Kidney (tissue), 14 donors: ENCODE measurements around the gene HOXA4. TPM values are rescaled to one million over a fixed set of nuclear protein-coding genes. Genes with fewer than 3 reads are reported as not detected.

ENCODE experiments used
- DNase-seq, 5 donors: peaks; one replicate each; pipeline ENCODE4 v3.0.0-alpha.2; 2013 to 2020
- FAIRE-seq: peaks from 2 replicates; lab custom pipeline; 2012; peaks lifted over from hg19 to GRCh38; lab: Jason Lieb, UNC
- H3K27ac ChIP-seq, 2 donors: one replicate each; pipeline ENCODE4 v1.7.0; 2013; ENCODE audit warnings: low read depth in 2 of 2, low read length in 2 of 2, inconsistent platforms in 1 of 2
- H3K27me3 ChIP-seq: one replicate; pipeline ENCODE4 v1.7.1; 2013; ENCODE audit warnings: low read length, inconsistent platforms; ENCODE audit not compliant: control insufficient read depth, insufficient read depth
- H3K36me3 ChIP-seq, 3 donors: one replicate each; pipeline versions ENCODE4 v1.7.0 to v1.7.1; 2013; ENCODE audit warnings: low read length in 3 of 3, control low read depth in 1 of 3, inconsistent platforms in 1 of 3; ENCODE audit not compliant: insufficient read depth in 3 of 3, control insufficient read depth in 2 of 3
- H3K4me1 ChIP-seq, 3 donors: one replicate each; pipeline versions ENCODE4 v1.7.0 to v1.7.1; 2013; ENCODE audit warnings: low read length in 3 of 3, inconsistent platforms in 1 of 3, low read depth in 1 of 3; ENCODE audit not compliant: control insufficient read depth in 2 of 3, insufficient read depth in 2 of 3
- H3K4me3 ChIP-seq, 3 donors: one replicate each; pipeline versions ENCODE4 v1.7.0 to v1.8.1; 2013; ENCODE audit warnings: low read length in 3 of 3, control low read depth in 1 of 3, inconsistent platforms in 1 of 3
- H3K9ac ChIP-seq, 3 donors: one replicate each; pipeline versions ENCODE4 v1.7.0 to v1.7.1; 2013; ENCODE audit warnings: low read length in 3 of 3, control low read depth in 1 of 3, inconsistent platforms in 1 of 3
- H3K9me3 ChIP-seq, 3 donors: one replicate each; pipeline versions ENCODE4 v1.7.0 to v1.7.1; 2013; ENCODE audit warnings: low read length in 3 of 3, control low read depth in 1 of 3, inconsistent platforms in 1 of 3; ENCODE audit not compliant: control insufficient read depth in 2 of 3, insufficient read depth in 1 of 3
- intact Hi-C: fragments of 100-400 bp; cut with DNase I; formaldehyde crosslinking; loops from one replicate; pipeline ENCODE4 v1.11.1; 2022
- polyA plus RNA-seq: library from polyadenylated mRNA; stranded (reverse); fragments of 350-450 nt; fragmentation: Illumina TruSeq; extraction: RNeasy Lipid Tissue Mini Kit (QIAGEN cat#74804); gene quantifications from one replicate; pipeline ENCODE4 v1.2.3, GENCODE V29; 2014; ENCODE audit warnings: low read depth, low replicate concordance; ENCODE audit not compliant: insufficient read depth
- total RNA-seq: library from RNA; stranded (reverse); fragmentation: NEBNext Ultra II Directional; extraction: Animal tissue kit (Norgen Biotek cat#: 25700); gene quantifications from one replicate; pipeline ENCODE4 v1.2.1, GENCODE V29; 2021
- TF ChIP-seq, protein P1 (sequence below): IDR thresholded peaks from 3 replicates; pipeline ENCODE4 v1.5.1; 2012; ENCODE audit warnings: mild to moderate bottlenecking, moderate library complexity, borderline replicate concordance; ENCODE audit not compliant: insufficient read depth; ENCODE audit errors: extremely low read depth
- donor health status: control.
- donor health status: control.
- donor health status: control.
- donor health status: control.
- donor health status: control.
- donor health status: DM: yes; HTN: yes; CAD: no.
- donor health status: Normal renal cell carcinoma (clear cell type).

HOXA4 gene
- total and polyA plus RNA-seq, 2 donors from 2014 or later: 11.2 to 13.0 TPM

- H3K27ac ChIP-seq: peak overlapping the region; percentile 84 to 90
- intact Hi-C loops: loop anchor here (10.0 kb wide), 1 partner anchor 1318 kb away; no protein-coding TSS in a partner anchor
- DNase-seq: peak; percentile 89 to 98 (median 91)
- no peak for FAIRE-seq
- no peaks in the 10 kb centered on the region for H3K27me3 ChIP-seq
- no peaks in the 10 kb centered on the region for H3K36me3 ChIP-seq
- no peaks in the 10 kb centered on the region for H3K4me1 ChIP-seq
- H3K4me3 ChIP-seq: peak overlapping the region; percentile 62 to 86 (median 78)
- H3K9ac ChIP-seq: peak overlapping the region; percentile 29 to 95 (median 72)
- TF ChIP-seq, protein P1, sequence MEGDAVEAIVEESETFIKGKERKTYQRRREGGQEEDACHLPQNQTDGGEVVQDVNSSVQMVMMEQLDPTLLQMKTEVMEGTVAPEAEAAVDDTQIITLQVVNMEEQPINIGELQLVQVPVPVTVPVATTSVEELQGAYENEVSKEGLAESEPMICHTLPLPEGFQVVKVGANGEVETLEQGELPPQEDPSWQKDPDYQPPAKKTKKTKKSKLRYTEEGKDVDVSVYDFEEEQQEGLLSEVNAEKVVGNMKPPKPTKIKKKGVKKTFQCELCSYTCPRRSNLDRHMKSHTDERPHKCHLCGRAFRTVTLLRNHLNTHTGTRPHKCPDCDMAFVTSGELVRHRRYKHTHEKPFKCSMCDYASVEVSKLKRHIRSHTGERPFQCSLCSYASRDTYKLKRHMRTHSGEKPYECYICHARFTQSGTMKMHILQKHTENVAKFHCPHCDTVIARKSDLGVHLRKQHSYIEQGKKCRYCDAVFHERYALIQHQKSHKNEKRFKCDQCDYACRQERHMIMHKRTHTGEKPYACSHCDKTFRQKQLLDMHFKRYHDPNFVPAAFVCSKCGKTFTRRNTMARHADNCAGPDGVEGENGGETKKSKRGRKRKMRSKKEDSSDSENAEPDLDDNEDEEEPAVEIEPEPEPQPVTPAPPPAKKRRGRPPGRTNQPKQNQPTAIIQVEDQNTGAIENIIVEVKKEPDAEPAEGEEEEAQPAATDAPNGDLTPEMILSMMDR: no peak
- no peaks in the 10 kb centered on the region for H3K9me3 ChIP-seq
Observed at GRCh38 chr7:27172823-27173510, 42.4 kb upstream of the HOXA4 start.

DNA sequence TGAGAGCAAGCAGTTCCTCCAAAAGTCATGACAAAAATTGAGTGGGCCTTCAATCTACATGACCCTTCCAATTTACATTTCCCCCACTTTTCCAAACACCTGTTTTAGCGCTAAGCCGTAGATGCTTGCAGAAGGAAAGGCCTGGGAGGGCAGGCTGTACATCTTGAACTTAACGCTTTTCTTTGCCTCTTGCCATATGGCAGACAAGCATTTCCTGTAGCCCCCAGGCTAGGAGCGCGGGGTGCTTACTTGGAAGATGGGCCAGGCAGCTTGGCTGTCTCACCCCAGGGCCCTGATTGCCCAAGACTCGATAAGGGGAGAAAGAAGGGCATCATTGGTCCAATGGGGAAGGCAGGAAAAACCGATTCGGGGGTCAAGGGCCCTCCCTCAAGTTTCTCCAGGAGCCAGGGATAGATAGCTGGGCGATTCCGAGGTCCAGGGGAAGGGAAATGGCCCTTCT, 41.8 kb upstream of the HOXA4 start:
- Histone ChIP-seq H3K4me3 (peak overlapping the region; percentile 62 to 86 (median 78)), H3K27me3 (no peaks in the 10 kb centered on the region), H3K4me1 (no peaks in the 10 kb centered on the region), H3K36me3 (no peaks in the 10 kb centered on the region), H3K9me3 (no peaks in the 10 kb centered on the region), H3K27ac (peak overlapping the region; percentile 84 to 90), H3K9ac (peak overlapping the region; percentile 12 to 95 (median 72))
- DNase-seq: peak in 1 of 5 donors; percentile 80
- no peak for FAIRE-seq
- TF ChIP-seq, protein P1: no peak
- intact Hi-C loops: loop anchor here (10.0 kb wide), 1 partner anchor 1318 kb away; no protein-coding TSS in a partner anchor

DNA sequence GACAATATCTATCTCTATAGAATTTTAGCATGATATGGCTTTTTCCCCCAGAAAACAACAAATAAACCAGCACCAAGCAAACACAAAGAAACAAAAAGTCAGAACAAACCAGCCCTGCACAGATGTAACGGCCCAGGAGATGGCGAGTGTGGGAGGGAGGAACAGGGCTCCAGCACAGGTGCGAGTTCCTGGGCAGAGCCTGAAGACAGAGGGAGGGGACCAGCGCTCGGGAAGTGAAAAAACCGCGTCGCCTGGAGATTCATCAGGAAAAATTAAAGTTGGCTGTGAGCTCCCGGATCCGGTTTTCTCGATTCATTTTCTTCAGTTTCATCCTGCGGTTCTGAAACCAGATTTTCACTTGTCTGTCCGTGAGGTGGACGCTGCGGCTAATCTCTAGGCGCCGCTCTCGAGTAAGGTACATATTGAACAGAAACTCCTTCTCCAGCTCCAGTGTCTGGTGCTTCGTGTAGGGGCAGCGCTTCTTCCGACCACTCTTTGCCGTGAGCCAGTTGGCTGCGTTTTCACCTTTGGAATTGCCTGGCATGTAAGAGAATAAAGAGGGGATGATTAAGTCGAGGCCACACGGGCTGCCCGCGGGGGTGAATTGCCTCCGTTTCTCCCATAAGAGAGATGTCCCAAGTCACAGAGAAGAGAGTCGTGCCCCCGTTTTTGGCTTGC, 41.2 kb upstream of the HOXA4 start:
- Histone ChIP-seq H3K9ac (peak overlapping the region; percentile 72 to 95 (median 85)), H3K27me3 (no peaks in the 10 kb centered on the region), H3K4me3 (peak overlapping the region; percentile 62 to 86 (median 78)), H3K9me3 (no peaks in the 10 kb centered on the region), H3K4me1 (no peaks in the 10 kb centered on the region), H3K27ac (peak overlapping the region; percentile 84 to 96), H3K36me3 (no peaks in the 10 kb centered on the region)
- FAIRE-seq (no peak), DNase-seq (peak in 3 of 5 donors; percentile 35 to 68 (median 63))
- intact Hi-C loops: loop anchor here (10.0 kb wide), 1 partner anchor 1317 kb away; no protein-coding TSS in a partner anchor
- TF ChIP-seq, protein P1: no peak
